Measurements from ENCODE around the gene PTGES.

DNA sequence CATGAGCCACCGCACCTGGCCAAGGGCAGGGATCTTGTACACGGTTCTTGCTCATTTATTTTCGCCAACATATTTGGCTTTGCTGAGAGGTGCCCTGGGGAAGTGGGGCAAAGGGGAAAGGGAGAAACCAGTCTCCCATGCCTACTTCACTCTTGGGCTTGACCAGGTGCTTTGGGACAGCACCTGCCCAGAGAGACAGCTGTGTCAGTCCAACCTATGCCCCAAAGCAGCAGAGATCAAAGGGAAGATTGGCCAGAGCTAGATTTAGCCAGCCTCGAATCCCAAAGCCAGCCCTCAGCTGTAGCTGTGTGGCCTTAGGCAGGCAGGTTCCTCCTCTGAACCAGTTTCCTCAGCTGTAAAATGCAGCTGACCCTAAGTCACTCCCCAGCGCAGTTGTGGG, 2.3 kb upstream of the PTGES start:
- no peak for TF ChIP-seq CAMTA2 (CRISPR knock-in tag; conservative IDR thresholded peaks at IDR 0.05)
- no peak for TF ChIP-seq POLR2A (conservative IDR thresholded peaks at IDR 0.05)
- TF ChIP-seq EP300 (IDR thresholded peaks at IDR 0.05; ENCODE audit: low read length) = no peak
- TF ChIP-seq ZFP1 (CRISPR knock-in tag; IDR thresholded peaks at IDR 0.05) = no peak
- TF ChIP-seq, protein P1, sequence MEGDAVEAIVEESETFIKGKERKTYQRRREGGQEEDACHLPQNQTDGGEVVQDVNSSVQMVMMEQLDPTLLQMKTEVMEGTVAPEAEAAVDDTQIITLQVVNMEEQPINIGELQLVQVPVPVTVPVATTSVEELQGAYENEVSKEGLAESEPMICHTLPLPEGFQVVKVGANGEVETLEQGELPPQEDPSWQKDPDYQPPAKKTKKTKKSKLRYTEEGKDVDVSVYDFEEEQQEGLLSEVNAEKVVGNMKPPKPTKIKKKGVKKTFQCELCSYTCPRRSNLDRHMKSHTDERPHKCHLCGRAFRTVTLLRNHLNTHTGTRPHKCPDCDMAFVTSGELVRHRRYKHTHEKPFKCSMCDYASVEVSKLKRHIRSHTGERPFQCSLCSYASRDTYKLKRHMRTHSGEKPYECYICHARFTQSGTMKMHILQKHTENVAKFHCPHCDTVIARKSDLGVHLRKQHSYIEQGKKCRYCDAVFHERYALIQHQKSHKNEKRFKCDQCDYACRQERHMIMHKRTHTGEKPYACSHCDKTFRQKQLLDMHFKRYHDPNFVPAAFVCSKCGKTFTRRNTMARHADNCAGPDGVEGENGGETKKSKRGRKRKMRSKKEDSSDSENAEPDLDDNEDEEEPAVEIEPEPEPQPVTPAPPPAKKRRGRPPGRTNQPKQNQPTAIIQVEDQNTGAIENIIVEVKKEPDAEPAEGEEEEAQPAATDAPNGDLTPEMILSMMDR (IDR thresholded peaks at IDR 0.05 in 2 of 3, conservative IDR thresholded peaks at IDR 0.05 in 1 of 3; ENCODE audit: insufficient read depth in 2 of 3, low read depth in 1 of 3, low read length in 3 of 3) = no peak
- no peak for TF ChIP-seq ARID1B (IDR thresholded peaks at IDR 0.05)
